Endothelial cell of umbilical vein (primary cell): ENCODE data around the gene MEIOB.

Source experiments
- EZH2 ChIP-seq: IDR thresholded peaks from 2 replicates; pipeline ENCODE4 v1.6.1; 2012; ENCODE audit warnings: borderline replicate concordance, low read depth, mild to moderate bottlenecking, moderate library complexity, low read length, inconsistent platforms; ENCODE audit not compliant: severe bottlenecking
- FOS ChIP-seq: IDR thresholded peaks from 2 replicates; pipeline ENCODE4 v1.6.1; 2011; ENCODE audit warnings: mild to moderate bottlenecking, low read length, moderate library complexity, borderline replicate concordance; ENCODE audit not compliant: insufficient read depth
- POLR2A ChIP-seq: IDR thresholded peaks from 2 replicates; pipeline ENCODE4 v1.6.1; 2012; ENCODE audit warnings: low read depth, mild to moderate bottlenecking, control low read depth, low read length
- POLR2AphosphoS5 ChIP-seq: IDR thresholded peaks from 2 replicates; pipeline ENCODE4 v1.6.1; 2012; ENCODE audit warnings: low read depth, mild to moderate bottlenecking, control low read depth, low read length, moderate library complexity; ENCODE audit not compliant: insufficient read depth
- TF ChIP-seq, protein P1 (sequence below), 2 donors: IDR thresholded peaks; 1 replicate in 1 of 2; 2 replicates in 1 of 2; pipeline ENCODE4 v1.5.1; 2011; ENCODE audit warnings: low read length in 2 of 2, mild to moderate bottlenecking in 2 of 2, moderate library complexity in 2 of 2, control low read depth in 1 of 2, inconsistent platforms in 1 of 2, low read depth in 1 of 2; ENCODE audit not compliant: insufficient read depth in 1 of 2; ENCODE audit errors: extremely low read depth in 1 of 2
- TF ChIP-seq, protein P2 (sequence below): IDR thresholded peaks from 2 replicates; pipeline ENCODE4 v1.6.1; 2011; ENCODE audit not compliant: insufficient read depth, insufficient read length

DNA sequence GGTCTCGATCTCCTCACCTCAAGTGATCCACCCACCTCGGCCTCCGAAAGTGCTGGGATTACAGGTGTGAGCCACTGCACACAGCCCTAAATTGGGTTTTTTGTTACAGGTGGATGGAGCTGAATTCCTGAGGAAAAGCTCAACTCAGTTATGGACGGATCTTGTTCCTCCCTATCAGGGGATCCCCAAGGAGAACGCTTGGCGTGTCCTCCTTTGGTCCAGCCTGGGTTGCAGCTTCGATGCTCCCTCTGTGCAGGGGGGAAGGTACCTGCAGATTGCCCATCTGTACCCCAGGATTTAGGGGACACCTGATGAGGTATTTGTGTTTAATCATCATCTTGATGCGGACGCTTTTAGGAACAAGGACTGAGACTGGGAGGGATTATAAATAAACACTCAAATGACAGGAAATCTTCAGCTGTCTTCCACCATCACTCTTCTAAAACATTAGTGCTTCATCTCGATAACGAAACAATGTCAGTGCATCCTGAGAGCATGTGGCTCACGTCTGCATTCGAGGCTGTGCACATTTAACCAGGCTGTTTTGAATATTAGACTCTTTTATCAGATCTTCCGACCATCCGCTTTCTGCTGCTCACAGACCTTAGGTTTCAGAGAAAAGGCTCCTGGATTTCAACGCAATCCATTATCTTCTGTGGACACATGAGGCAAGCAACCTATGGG, 18.2 kb upstream of the MEIOB start:
- TF ChIP-seq, protein P1, sequence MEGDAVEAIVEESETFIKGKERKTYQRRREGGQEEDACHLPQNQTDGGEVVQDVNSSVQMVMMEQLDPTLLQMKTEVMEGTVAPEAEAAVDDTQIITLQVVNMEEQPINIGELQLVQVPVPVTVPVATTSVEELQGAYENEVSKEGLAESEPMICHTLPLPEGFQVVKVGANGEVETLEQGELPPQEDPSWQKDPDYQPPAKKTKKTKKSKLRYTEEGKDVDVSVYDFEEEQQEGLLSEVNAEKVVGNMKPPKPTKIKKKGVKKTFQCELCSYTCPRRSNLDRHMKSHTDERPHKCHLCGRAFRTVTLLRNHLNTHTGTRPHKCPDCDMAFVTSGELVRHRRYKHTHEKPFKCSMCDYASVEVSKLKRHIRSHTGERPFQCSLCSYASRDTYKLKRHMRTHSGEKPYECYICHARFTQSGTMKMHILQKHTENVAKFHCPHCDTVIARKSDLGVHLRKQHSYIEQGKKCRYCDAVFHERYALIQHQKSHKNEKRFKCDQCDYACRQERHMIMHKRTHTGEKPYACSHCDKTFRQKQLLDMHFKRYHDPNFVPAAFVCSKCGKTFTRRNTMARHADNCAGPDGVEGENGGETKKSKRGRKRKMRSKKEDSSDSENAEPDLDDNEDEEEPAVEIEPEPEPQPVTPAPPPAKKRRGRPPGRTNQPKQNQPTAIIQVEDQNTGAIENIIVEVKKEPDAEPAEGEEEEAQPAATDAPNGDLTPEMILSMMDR (IDR thresholded peaks at IDR 0.05; ENCODE audit: extremely low read depth in 1 of 2, insufficient read depth in 1 of 2, low read depth in 1 of 2, low read length in 2 of 2), result no peak
- TF ChIP-seq POLR2A (no peak), POLR2AphosphoS5 (no peak), EZH2 (no peak), FOS (no peak)
- TF ChIP-seq, protein P2, sequence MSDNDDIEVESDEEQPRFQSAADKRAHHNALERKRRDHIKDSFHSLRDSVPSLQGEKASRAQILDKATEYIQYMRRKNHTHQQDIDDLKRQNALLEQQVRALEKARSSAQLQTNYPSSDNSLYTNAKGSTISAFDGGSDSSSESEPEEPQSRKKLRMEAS, result no peak
